Astrocyte of the spinal cord (primary cell): ENCODE data around the gene AANAT.

Experiments
- DNase-seq: peaks from one replicate; pipeline ENCODE4 v3.0.0; 2011; ENCODE audit warnings: low read depth, low spot score
- H3K4me3 ChIP-seq: 2 replicates; pipeline ENCODE4 v1.5.1; 2011; ENCODE audit warnings: low read depth, mild to moderate bottlenecking, low read length, moderate library complexity
- in situ Hi-C: cut with HindIII; loops from 2 replicates; pipeline ENCODE4 v1.10.0; 2017; ENCODE audit warnings: low sequenced_read_pairs
- TF ChIP-seq, protein P1 (sequence below): IDR thresholded peaks from 2 replicates; pipeline ENCODE4 v1.5.1; 2012; ENCODE audit warnings: low read depth, mild to moderate bottlenecking, low read length, inconsistent platforms

Gene AANAT

GRCh38 chr17:76472726-76473125, 5.3 kb downstream of the AANAT start:
- in situ Hi-C loops: no loop called here
- TF ChIP-seq, protein P1, sequence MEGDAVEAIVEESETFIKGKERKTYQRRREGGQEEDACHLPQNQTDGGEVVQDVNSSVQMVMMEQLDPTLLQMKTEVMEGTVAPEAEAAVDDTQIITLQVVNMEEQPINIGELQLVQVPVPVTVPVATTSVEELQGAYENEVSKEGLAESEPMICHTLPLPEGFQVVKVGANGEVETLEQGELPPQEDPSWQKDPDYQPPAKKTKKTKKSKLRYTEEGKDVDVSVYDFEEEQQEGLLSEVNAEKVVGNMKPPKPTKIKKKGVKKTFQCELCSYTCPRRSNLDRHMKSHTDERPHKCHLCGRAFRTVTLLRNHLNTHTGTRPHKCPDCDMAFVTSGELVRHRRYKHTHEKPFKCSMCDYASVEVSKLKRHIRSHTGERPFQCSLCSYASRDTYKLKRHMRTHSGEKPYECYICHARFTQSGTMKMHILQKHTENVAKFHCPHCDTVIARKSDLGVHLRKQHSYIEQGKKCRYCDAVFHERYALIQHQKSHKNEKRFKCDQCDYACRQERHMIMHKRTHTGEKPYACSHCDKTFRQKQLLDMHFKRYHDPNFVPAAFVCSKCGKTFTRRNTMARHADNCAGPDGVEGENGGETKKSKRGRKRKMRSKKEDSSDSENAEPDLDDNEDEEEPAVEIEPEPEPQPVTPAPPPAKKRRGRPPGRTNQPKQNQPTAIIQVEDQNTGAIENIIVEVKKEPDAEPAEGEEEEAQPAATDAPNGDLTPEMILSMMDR: no peak
- DNase-seq: no peak
- no peak overlapping the region for H3K4me3 ChIP-seq

DNA sequence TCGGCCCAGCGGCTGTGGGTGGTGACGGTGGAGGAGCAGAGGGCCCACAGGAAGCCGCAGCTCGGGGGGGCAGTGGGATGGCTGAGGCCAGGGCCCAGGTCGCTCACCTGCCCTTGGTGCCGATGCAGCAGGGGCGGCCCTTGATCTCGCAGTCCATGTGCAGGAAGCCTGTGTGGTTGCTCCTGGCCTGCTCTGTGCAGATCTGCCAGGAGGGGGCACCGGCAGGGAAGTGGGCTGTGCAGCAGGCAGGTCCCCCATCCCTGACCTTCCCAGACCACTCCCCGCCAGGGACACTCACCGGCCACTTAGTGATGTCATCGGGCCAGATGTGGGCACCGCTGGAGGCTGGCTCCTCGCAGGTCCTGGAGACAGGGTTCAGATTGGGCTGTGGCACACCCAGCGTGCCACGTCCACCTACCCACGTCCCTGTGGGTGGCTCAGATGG, 6.2 kb downstream of the AANAT start:
- TF ChIP-seq, protein P1: peak; percentile 44
- in situ Hi-C loops: no loop called here
- no peak overlapping the region for H3K4me3 ChIP-seq
- no peak for DNase-seq

- TF ChIP-seq, protein P1: no peak
- H3K4me3 ChIP-seq: no peak overlapping the region
- in situ Hi-C loops: no loop called here
- DNase-seq: no peak
Observed at GRCh38 chr17:76474238-76474637, 6.8 kb downstream of the AANAT start.

DNA sequence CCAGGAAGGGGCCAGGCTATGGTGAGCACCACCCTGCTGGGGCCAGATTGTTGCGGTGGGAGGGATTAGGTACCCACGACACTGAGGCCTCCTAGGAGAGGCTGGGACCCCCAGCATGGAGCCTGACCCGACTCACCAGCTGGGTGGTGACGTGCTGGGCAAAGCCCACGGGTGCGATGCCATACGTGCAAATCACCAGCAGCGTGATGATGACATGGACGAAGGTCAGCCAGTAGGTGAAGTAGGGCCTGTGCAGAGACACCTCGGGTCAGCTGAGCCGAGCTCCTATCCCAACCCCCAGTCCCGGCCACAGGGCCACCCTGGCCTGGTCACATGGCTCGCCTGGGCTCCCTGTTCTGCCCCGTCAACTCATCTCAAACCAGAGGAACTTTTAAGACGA, 7.5 kb downstream of the AANAT start:
- no peak overlapping the region for H3K4me3 ChIP-seq
- in situ Hi-C loops: no loop called here
- no peak for DNase-seq
- TF ChIP-seq, protein P1: no peak

- TF ChIP-seq, protein P1: no peak
- no peak overlapping the region for H3K4me3 ChIP-seq
- in situ Hi-C loops: no loop called here
- DNase-seq: no peak
Observed at GRCh38 chr17:76475302-76475701, 7.9 kb downstream of the AANAT start.

GRCh38 chr17:76476736-76477135, 9.3 kb downstream of the AANAT start:
- DNase-seq: no peak
- TF ChIP-seq, protein P1: no peak
- in situ Hi-C loops: no loop called here
- H3K4me3 ChIP-seq: no peak overlapping the region

GRCh38 chr17:76477576-76477975, 10.2 kb downstream of the AANAT start:
- TF ChIP-seq, protein P1: no peak
- H3K4me3 ChIP-seq: no peak overlapping the region
- in situ Hi-C loops: no loop called here
- DNase-seq: no peak
